Activated CD4-positive, alpha-beta T cell treated with anti-CD3 and anti-CD28 coated beads, Interleukin-2, amount 50 U/mL, for 4 hours (primary cell): ENCODE results near the gene SLC6A16.
"Not testable (repeated sequence)": the region's sequence is repeated elsewhere in the genome, so short reads cannot be mapped to it uniquely, and the experiment has no call there.

Experiments
- DNase-seq, 2 experiments: peaks; one replicate each; pipeline ENCODE4 v3.0.0-alpha.2; 2020

Gene SLC6A16

DNA sequence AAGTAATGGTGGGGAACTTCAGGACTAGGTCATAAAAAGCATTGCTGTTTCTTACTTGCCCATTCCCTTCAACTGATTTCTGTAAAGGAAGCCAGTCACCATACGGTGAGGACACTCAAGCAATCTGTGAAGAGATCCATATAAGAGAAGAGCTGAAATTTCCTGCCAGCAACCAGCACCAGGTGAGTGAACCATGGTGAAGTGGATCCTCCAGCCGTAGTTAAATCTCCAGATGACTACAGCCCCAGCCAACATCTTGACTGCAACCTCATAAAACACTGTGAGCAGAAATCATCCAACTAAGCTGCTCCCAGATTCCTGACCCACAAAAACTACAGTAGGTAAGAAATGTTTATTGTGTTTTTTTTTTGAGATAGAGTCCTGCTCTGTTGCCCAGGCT lies 3.8 kb upstream of the SLC6A16 start:
- DNase-seq: no peak

DNA sequence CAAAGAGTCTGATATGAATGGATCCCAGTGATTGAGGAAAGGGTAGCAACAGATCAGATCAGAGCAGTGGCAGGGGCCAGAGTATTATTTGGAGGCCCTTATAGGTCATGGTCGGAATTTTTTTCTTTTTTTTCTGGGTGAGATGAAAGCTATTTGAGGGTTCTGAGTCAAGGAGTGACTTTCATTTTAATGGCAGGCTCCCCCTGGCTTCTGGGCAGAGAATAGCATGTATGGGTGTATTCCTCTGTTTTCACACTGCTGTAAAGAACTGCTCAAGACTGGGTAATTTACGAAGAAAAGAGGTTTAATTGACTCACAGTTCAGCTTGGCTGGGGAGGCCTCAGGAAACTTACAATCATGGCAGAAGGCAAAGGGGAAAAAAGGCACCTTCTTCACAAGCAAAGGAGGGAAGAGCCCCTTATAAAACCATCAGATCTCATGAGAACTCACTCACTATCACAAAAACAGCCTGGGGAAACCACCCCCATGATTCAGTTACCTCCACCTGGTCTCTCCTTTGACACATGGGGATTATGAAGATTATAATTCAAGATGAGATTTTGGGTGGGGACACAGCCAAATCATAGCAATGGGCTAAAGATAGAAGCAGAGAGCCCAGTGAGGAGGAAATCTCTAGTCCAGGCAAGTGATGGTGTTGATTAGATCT lies 3.0 kb upstream of the SLC6A16 start:
- peak; percentile 35 to 50 for DNase-seq

DNA sequence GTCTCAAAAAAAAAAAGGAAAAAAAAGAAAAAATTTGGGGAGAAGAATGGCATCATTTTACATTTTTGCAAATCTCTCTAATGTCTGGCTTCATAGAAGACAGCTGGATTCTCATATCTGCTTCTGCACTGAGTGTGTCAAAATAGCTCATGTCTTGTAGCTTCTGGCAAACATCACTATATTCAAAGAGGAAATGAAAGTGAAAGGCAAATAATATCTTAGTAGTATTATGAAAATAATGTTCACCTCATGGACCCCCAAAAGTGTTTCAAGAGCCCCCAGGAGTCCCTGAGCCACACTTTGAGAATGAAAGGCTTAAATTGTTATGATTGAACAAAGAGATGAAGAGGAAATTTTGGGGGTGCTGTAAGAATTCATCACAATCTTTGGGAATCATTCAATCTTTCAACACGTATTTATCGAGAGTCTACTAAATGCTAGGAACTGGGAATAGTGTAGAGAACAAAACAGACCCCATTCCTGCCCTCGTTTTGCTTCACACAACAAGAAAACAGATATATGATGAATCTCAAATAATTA lies 1.2 kb upstream of the SLC6A16 start:
- no peak for DNase-seq

DNA sequence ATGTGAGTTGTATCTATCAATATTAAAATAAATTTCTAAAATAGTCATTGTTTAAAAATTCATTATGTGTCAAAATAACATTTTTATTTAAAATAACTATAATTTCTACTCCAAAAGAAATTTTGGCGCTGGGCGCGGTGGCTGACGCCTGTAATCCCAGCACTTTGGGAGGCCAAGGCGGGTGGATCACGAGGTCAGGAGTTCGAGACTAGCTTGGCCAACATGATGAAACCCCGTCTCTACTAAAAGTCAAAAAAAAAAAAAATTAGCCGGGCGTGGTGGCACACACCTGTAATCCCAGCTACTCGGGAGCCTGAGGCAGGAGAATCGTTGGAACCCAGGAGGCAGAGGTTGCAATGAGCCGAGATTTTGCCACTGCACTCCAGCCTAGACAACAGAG lies 765 bp upstream of the SLC6A16 start:
- not testable (repeated sequence) for DNase-seq

DNA sequence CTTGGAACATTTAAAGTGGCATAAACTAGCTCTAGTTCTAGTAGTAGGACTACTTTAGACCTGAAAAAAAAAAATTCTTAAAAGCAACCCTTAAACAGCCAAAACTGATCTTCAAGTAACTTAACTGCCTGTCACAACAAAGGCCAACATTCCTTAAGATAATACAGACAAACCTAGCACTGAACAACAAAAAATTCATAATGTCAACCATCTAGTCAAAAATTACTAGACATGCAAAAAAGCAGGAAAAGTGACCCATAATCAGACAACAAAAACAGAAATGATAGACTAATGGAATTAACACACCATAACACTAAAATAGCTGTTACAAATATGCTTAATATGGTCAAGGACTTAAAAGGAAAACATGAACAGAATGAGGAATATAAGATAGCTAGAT lies 6.7 kb downstream of the SLC6A16 start:
- DNase-seq: no peak

DNA sequence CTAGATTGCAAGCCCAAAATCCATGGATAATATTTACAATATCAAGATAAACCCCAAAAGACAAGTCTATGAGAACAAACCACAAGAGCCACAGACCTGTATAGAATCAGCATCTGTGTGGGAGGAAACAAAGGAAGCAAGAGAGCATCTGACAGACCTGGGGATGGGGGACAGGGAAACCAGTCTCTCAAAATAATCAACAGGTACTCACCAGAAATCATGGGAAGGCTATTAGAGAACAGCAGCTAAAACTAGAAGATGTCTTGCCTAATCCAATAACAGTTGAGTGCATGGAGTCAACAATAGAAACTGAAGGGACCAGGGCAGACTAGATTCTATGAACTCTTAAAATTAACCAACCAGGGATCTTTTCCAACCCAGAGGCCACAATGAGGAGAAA lies 8.7 kb downstream of the SLC6A16 start:
- no peak for DNase-seq

DNA sequence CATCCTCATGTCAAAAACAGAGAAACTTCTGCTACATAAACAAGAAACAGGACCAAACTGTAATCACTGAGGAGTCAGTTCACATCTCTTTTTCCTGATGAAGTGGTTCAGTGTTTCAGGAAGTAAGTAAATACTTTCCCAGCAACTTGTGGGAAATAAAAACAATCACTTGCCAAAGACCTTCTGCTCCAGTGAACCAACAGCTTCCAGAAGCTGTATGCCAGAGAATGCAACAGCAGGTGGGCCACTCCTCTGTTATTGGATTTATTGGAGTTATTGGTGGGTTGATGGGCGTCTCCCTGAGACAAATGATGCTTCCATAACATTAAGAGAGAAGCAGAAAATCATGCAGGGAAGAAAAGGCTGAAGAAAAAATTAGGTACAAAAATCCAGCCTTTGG lies 9.9 kb downstream of the SLC6A16 start:
- no peak for DNase-seq

DNA sequence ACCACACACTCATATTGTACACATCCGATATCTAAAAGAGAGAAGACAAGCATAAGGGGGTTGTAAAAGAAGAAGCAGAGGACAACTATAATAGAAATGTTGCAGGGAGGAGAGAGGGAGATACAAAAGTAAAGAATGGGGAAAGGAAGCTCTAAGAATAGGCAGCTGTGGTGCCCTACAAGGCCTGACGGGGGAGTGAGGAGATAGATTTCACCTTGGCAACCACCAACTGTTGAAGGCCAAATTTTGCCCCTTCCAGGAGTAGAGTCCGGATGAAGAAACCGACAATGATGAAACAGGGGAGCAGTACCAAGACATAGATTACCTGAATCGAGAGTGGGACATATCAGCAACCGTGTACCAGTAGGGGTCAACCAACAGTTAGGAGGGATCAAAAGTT lies 15.9 kb downstream of the SLC6A16 start:
- DNase-seq: no peak

DNA sequence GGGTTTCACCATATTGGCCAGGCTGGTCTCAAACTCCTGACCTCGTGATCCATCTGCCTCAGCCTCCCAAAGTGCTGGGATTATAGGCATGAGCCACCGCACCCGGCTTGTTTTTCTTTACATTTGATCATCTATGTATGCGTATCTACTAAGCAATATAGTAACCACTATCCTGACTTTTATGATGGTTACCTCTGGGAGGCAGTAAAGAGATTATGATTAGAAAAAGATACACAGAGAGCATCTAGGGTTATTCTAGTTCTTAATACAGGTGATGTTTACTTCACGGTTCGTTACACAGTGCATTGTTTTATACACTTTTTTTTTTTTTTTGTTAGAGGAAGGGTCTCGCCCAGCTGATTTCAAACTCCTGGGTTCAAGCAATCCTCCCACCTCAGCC lies 18.3 kb downstream of the SLC6A16 start:
- not testable (repeated sequence) for DNase-seq

DNA sequence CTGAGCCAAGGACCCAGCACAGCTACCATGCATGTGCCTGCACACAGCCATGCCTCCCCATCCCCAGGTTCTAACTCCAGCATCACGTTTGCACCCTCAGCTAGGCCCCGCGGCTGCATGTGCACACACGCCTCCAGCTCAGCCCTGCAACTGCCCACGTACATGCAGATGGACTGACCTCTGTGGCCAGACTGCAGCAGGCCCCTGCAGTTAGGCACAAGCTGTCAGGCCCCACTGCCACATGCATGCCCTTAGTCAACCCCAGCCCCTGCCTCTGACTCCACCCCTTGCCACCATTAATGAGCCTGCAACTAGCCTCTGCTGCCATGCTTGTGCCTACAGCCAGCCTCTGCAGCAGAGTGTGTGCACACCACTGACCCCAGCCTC lies 23.1 kb downstream of the SLC6A16 start:
- no peak for DNase-seq

DNA sequence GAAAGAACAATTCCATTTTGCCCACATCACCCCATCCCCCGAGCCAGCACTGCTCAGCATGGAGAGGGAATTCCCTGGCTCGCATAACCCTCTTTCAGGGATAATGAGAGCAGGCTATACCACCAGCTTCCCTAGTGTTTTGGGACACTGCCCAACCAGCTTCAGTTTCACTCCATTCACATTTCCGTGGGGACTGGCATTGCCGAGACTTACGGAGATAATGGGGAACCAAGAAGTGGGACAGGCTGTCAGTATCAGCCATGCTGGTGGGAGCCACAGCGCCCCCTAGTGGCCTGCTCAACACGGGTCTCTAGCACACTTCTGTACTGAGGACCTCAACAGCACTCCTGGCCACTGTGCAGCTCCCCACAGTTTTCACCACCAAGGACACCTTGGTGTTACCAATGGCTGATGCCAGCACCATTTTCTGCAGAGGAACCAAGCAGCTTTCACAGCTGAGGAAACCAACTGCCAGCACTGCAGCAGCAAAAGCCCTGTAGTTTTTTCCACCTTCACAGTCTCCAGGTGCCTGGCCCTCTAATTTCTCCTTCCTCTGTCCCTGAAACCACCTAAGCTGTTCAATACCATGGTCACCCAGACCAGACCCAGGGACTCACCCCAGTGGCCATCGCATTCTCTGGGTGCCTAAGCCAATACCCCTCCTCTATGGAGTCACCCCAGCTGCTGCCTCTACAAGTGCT lies 23.7 kb downstream of the SLC6A16 start:
- peak; percentile 73 to 77 for DNase-seq

DNA sequence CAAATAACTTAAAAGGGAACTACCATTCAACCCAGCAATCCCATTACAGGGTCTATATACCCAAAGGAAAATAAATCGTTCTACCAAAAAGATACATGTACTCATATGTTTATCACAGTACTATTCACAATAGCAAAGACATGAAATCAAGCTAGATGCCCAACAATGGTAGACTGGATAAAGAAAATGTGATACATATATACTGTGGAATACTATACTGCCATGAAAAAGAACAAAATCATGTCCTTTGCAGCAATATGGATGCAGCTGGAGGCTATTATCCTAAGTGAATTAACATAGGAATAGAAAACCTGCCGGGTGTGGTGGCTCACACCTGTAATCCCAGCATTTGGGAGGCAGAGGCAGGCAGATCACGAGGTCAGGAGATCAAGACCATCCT lies 26.3 kb downstream of the SLC6A16 start:
- DNase-seq: not testable (repeated sequence)

DNA sequence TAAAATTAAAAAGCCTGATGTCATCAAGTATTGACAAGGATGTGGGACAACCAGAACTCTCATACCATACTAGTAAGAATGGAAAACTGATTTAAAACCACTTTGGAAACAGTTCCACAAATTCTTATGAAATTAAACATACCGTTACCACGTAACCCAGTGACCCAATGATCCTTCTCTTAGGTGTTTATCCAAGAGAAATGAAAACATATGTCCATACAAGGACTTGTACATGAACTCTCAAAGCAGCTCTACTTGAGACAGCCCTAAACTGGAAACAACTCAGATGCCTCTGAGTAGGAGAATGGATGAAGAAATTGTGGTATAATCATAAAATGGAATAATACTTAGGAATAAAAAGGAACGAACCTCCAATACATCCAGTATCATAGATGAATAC lies 27.6 kb downstream of the SLC6A16 start:
- no peak for DNase-seq

DNA sequence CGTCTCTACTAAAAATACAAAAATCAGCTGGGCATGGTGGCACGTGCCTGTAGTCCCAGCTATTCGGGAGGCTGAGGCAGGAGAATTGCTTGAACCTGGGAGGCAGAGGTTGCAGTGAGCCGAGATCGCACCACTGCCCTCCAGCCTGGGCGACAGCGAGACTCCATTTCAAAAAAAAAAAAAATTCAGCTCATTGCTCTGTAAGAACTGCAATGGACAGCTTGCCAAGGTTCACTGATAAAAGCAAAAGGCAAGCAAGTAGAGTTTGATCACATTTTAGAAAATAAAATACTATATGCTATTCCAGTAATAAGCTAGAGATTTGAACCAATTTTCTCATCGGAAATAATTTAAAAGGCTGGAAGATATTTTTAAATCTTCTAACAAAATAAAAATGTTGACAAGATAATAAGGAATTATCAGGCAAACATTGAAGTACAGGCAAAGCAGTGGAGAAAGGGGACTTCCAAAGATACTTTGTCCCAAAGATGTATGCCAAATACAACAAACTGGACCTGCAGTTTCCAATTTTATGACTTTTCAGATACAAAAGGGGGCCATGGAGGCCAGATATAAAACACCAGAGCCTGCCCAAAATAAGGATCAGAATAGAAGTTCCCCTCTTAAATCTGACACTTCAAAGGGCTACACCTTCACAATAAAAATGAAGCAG lies 29.6 kb downstream of the SLC6A16 start:
- no peak for DNase-seq

DNA sequence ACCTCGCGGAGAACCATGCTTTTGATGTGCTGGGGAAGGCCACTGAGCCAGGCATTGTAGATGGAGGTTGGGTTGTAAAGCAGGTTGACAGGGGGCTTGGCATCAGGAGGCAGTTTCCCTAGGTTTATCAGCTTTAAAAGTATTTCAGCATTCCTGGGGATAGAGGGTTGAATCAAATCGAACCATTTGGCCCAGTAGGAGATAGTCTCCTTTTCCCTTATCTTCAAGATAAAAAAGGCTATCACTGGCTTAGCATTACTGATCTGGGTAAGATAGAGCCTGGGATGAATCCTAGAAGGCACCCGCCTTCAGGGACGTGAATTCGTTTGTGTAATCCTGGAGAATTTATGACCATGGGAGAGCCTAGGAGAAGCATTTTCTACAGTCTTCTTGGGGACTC lies 30.6 kb downstream of the SLC6A16 start:
- no peak for DNase-seq

DNA sequence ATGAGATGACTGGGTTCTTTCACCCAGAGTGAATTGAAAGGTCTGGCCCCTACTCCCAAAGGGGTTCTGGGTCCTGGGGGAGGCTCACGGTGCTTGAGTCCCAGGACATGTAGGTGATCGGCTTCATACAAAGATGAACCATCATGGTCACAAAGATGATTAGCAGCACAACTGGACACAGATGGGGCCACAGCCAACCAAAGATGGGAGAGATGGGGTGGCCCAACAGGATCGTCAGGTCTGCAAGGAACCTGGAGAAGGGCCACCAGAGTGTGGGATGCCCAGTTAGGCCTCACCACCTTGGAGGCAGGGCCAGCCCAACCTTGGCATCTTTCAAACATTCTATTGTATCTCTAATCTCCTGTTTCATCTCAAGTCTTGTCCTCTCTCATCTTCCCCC lies 34.5 kb downstream of the SLC6A16 start:
- DNase-seq: no peak

DNA sequence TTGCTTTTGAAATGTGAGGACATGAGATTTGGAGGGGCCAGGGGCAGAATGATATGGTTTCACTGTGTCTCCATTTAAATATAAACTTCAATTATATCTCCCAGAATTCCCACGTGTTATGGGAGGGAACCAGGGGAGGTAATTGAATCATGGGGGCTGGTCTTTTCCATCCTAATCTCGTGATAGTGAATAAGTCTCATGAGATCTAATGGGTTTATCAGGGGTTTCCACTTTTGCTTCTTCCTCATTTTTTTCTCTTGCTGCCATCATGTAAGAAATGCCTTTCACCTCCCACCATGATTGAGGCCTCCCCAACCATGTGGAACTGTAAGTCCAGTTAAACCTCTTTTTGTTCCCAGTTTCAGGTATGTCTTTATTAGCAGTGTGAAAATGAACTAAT lies 35.7 kb downstream of the SLC6A16 start:
- not testable (repeated sequence) for DNase-seq

DNA sequence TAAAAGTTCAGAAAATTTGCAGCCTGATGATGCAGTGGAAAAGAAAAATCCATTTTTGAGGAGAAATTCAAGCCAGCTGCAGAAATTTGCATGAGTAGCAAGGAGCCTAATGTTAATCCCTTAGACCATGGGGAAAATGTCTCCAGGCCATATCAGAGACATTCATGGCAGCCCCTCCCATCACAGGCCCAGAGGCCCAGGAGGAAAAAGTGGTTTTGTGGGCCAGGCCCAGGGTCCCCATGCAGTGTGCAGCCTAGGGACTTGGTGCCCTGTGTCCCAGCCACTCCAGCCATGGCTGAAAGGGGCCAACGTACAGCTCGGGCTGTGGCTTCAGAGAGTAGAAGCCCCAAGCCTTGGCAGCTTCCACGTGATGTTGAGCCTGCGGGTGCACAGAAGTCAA lies 36.8 kb downstream of the SLC6A16 start:
- not testable (repeated sequence) for DNase-seq

DNA sequence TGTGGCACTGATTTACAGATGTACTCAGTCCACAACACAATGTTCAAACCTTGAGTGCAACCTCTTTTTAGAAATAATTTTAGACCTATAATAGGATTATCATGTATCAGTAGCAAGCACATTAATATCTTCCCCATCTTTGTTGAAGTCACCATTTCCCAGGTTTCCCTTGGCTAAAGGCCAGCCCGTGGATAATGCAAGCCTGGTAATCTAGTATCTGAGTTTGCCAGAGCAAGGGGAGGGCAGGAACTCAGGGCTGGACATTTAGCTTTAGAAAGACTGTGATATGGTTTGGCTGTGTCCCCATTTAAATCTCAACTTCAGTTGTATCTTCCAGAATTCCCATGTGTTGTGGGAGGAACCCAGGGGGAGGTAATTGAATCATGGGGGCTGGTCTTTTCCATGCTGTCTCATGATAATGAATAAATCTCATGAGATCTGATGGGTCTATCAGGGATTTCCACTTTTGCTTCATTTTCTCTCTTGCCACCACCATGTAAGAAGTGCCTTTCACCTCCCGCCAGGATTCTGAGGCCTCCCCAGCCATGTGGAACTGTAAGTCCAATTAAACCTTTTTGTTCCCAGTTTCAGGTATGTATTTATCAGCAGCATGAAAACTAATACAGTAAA lies 37.7 kb downstream of the SLC6A16 start:
- no peak for DNase-seq

DNA sequence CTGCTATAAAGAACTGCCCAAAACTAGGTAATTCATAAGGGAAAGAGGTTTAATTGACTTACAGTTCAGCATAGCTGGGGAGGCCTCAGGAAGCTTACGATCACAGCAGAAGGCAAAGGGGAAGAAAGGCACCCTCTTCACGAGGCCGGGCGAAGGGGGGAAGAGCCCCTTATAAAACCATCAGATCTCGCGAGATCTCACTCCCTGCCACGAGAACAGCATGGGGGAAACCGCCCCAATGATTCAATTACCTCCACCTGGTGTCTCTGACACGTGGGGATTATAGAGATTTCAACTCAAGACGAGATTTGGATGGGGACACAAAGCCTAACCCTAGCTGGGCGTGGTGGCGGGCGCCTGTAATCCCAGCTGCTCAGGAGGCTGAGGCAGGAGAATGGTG lies 42.8 kb downstream of the SLC6A16 start:
- DNase-seq: no peak

DNA sequence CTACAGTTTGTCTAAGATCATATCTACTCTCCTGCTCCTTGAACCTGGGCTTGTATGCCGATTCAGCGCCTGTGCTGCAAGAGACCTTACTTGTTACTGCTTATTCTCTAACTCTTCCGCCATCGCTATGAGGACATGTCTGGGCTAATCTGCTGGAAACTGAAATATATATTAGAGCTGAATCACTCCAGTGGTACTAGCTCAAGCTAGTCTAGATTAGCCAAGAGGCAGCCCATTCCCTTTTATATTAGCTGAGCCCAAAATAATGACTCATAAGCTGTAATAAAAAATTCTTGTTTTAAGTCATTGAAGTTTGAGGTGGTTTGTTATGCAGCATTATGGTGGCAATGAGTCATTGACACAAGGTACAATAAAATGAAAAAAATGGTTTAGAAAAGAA lies 52.8 kb downstream of the SLC6A16 start:
- no peak for DNase-seq

DNA sequence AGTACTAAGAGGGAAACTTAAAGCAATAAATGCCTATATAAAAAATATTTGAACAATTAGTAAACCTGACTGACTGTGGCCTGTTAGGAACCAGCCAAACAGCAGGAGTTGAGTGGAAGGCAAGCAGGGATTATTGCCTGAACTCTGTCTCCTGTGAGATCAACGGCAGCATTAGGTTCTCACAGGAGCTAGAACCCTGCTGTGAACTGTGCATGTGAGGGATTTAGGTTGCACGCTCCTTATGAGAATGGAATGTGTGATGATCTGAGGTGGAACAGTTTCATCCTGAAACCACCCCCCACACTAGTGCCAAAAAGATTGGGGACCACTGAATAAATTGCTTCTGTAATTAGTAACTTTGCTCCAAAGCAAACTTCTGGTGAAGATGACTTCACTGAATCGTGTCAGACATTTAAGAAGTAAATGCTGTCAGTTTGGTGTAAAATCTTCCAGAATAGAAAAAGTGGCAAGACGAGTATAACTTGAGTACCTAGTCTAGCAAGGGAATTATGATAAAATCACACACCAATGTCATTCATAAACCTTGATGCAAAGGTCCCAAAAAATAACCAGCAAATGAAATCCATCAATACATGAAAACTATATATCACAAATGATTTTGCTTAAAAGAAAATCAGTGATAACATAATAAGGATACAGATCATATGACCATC lies 53.8 kb downstream of the SLC6A16 start:
- no peak for DNase-seq

DNA sequence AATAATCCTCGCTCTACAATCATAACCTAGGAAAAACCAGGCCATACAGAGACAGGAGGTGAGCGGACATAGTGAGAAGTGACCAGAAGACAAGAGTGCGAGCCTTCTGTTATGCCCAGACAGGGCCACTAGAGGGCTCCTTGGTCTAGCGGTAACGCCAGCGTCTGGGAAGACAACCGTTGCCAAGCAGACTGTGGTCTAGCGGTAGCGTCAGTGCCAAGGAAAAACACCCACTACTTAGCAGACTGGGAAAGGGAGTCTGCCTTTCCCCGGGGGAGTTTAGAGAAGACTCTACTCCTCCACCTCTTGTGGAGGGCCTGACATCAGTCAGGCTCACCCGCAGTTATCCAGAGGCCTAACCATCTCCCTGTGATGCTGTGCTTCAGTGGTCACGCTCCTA lies 58.6 kb downstream of the SLC6A16 start:
- peak; percentile 32 to 42 for DNase-seq
